Superior temporal gyrus (tissue), 1 donor: ENCODE measurements around the gene FADS3.

ENCODE experiments used
- DNase-seq: peaks from one replicate; pipeline ENCODE4 v3.0.0-alpha.2; 2016; ENCODE audit errors: extremely low spot score

Gene FADS3

GRCh38 chr11:61837411-61838005, 53.8 kb downstream of the FADS3 start:
- DNase-seq, result no peak

DNA sequence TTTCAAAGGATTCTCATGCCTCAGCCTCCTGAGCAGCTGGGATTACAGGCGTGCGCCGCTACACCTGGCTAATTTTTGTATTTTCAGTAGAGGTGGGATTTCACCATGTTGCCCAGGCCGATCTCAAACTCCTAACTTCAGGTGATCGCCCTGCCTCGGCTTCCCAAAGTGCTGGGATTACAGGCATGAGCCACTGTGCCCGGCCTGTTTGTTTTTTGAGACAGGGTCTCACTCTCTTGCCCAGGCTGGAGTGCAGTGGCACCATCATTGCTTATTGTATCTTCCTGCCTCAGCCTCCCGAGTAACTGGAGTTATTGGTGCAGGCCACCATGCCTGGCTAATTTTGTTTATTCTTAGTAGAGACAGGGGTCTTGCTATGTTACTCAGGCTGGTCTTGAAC, 55.2 kb downstream of the FADS3 start:
- no peak for DNase-seq

GRCh38 chr11:61834278-61835048, 56.9 kb downstream of the FADS3 start:
- DNase-seq, result peak; percentile 31

- no peak for DNase-seq
Observed at GRCh38 chr11:61833926-61834277, 57.4 kb downstream of the FADS3 start.

- no peak for DNase-seq
Observed at GRCh38 chr11:61833471-61833870, 57.9 kb downstream of the FADS3 start.

DNA sequence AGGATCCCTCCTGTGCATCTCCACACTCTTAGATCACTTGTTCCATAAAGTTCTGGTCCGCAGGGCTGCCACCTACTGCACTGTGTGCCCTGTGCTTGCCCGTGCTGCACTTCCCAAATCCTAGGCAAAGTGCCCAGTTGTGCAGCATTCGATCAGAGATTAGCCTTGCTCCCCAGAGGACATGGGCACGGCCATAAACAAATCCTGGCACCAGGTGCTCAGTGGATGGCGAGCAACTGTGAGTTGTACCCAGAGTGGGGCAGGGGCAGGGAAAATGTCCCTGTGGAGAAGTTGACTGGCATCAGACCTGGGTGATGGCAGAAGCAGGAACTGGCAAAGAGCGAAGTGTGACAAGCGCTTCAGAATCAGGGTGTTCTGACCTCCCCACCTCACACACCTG, 58.6 kb downstream of the FADS3 start:
- no peak for DNase-seq

GRCh38 chr11:61832207-61832606, 59.1 kb downstream of the FADS3 start:
- no peak for DNase-seq

GRCh38 chr11:61830237-61831105, 60.9 kb downstream of the FADS3 start:
- DNase-seq, result no peak

GRCh38 chr11:61829806-61830205, 61.5 kb downstream of the FADS3 start:
- no peak for DNase-seq

- peak; percentile 42 for DNase-seq
Observed at GRCh38 chr11:61828629-61829407, 62.5 kb downstream of the FADS3 start.

- DNase-seq, result no peak
Observed at GRCh38 chr11:61828379-61828628, 63.0 kb downstream of the FADS3 start.

DNA sequence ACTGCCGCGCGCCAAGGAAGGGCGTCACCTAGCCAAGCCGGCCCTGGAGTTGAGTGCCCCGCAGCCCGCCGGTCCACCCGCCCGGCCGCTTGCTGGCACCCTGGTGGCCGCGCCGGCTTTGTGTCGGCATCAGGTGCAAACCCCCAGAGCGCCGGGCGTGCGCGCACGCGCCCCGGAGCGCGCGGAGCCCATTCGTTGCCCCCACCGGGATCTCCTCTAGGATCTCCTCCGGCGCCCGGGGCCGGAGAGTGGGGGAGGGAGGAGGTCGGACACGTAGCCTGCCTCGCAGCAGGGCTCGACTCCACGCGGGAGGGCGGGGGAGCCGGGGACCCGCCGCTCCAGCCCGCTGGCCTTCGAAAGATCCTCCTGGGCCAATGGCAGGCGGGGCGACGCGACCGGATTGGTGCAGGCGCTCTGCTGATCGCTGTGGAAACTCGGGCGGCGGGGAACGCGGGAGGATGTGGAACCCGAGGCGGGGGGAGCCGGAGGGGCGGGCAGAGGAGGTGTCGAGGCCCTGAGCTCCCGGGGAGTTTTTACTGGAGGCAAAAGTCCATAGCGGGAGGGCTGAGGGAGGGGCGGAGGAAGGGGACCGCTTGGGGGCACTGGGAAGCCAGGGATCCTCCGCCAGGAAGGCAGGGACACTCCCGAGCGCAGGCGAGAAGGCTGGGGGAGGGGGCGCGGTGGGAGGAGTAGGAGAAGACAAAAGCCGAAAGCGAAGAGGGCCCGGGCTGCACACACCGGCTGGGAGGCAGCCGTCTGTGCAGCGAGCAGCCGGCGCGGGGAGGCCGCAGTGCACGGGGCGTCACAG, 63.6 kb downstream of the FADS3 start, which contains the start of gene FADS2:
TSS of gene FADS2 (plus strand) at position 730 of the 808 bp plus-strand sequence. CDS start 91 bp downstream, outside the sequence.
- peak; percentile 87 for DNase-seq

- peak; percentile 50 for DNase-seq
Observed at GRCh38 chr11:61826930-61827570, 64.3 kb downstream of the FADS3 start.
